Measurements from ENCODE around the gene IRF9.

The IRF9 gene

GRCh38 chr14:24186831-24187538, 25.9 kb downstream of the IRF9 start:
- H3K4me3 Mint-ChIP-seq, result peak overlapping the region; percentile 78
- H3K27ac Mint-ChIP-seq (ENCODE audit: low read depth), result peak overlapping the region; percentile 90
- peaks cover 33% of the 10 kb centered on the region for H3K4me1 Mint-ChIP-seq
- H3K9me3 Mint-ChIP-seq, result no peaks in the 10 kb centered on the region
- H3K36me3 Mint-ChIP-seq (ENCODE audit: insufficient read depth), result peaks cover 14% of the 10 kb centered on the region
- DNase-seq (ENCODE audit: low spot score in 2 of 2) (no peak), ATAC-seq (replicated peaks; ENCODE audit: extremely low read depth, poor library complexity, severe bottlenecking) (no peak)
- H3K27me3 Mint-ChIP-seq, result no peaks in the 10 kb centered on the region

- H3K27ac Mint-ChIP-seq (ENCODE audit: low read depth), result peak overlapping the region; percentile 90
- ATAC-seq (replicated peaks; ENCODE audit: extremely low read depth, poor library complexity, severe bottlenecking), result no peak
- H3K36me3 Mint-ChIP-seq (ENCODE audit: insufficient read depth), result peaks cover 16% of the 10 kb centered on the region
Observed at GRCh38 chr14:24187539-24187915, 26.5 kb downstream of the IRF9 start.

GRCh38 chr14:24188251-24189058, 27.4 kb downstream of the IRF9 start, which contains the start of gene IPO4:
TSS of gene IPO4 (minus strand) at chr14:24188816. CDS start at chr14:24188787, 29 bp downstream.
- H3K4me3 Mint-ChIP-seq, result peak within 1 kb of the TSS; percentile 78
- peak; percentile 95 for ATAC-seq (replicated peaks; ENCODE audit: extremely low read depth, poor library complexity, severe bottlenecking)
- DNase-seq (ENCODE audit: low spot score in 2 of 2), result peak; percentile 81 to 93
- peaks cover 38% of the 10 kb centered on the region for H3K4me1 Mint-ChIP-seq
- H3K9me3 Mint-ChIP-seq, result no peaks in the 10 kb centered on the region
- no peaks in the 10 kb centered on the region for H3K27me3 Mint-ChIP-seq
- peak within 1 kb of the TSS; percentile 90 for H3K27ac Mint-ChIP-seq (ENCODE audit: low read depth)
- H3K36me3 Mint-ChIP-seq (ENCODE audit: insufficient read depth), result peaks cover 13% of the 10 kb centered on the region

More at GRCh38 chr14:24187539-24187915, 26.5 kb downstream of the IRF9 start:
- peaks cover 36% of the 10 kb centered on the region for H3K4me1 Mint-ChIP-seq
- DNase-seq (ENCODE audit: low spot score in 2 of 2), result no peak
- H3K9me3 Mint-ChIP-seq, result no peaks in the 10 kb centered on the region
- no peaks in the 10 kb centered on the region for H3K27me3 Mint-ChIP-seq
- peak overlapping the region; percentile 78 for H3K4me3 Mint-ChIP-seq

GRCh38 chr14:24189059-24189375, 28.0 kb downstream of the IRF9 start:
- H3K36me3 Mint-ChIP-seq (ENCODE audit: insufficient read depth), result peaks cover 13% of the 10 kb centered on the region
- ATAC-seq (replicated peaks; ENCODE audit: extremely low read depth, poor library complexity, severe bottlenecking) (no peak), DNase-seq (ENCODE audit: low spot score in 2 of 2) (no peak)
- no peaks in the 10 kb centered on the region for H3K9me3 Mint-ChIP-seq
- peak overlapping the region; percentile 78 for H3K4me3 Mint-ChIP-seq
- no peaks in the 10 kb centered on the region for H3K27me3 Mint-ChIP-seq
- H3K4me1 Mint-ChIP-seq, result peaks cover 41% of the 10 kb centered on the region
- H3K27ac Mint-ChIP-seq (ENCODE audit: low read depth), result peak overlapping the region; percentile 90

GRCh38 chr14:24189460-24189859, 28.4 kb downstream of the IRF9 start:
- Mint-ChIP-seq H3K36me3 (ENCODE audit: insufficient read depth) (peaks cover 16% of the 10 kb centered on the region), H3K27ac (ENCODE audit: low read depth) (peak overlapping the region; percentile 90), H3K4me3 (no peak overlapping the region), H3K27me3 (no peaks in the 10 kb centered on the region), H3K4me1 (peaks cover 45% of the 10 kb centered on the region), H3K9me3 (no peaks in the 10 kb centered on the region)
- DNase-seq (ENCODE audit: low spot score in 2 of 2) (no peak), ATAC-seq (replicated peaks; ENCODE audit: extremely low read depth, poor library complexity, severe bottlenecking) (no peak)

GRCh38 chr14:24190416-24190815, 29.4 kb downstream of the IRF9 start:
- DNase-seq (ENCODE audit: low spot score in 2 of 2) (no peak), ATAC-seq (replicated peaks; ENCODE audit: extremely low read depth, poor library complexity, severe bottlenecking) (no peak)
- Mint-ChIP-seq H3K36me3 (ENCODE audit: insufficient read depth) (peaks cover 26% of the 10 kb centered on the region), H3K27ac (ENCODE audit: low read depth) (no peak overlapping the region), H3K4me1 (peaks cover 54% of the 10 kb centered on the region), H3K27me3 (no peaks in the 10 kb centered on the region), H3K9me3 (no peaks in the 10 kb centered on the region), H3K4me3 (no peak overlapping the region)

- DNase-seq (ENCODE audit: low spot score in 2 of 2) (no peak), ATAC-seq (replicated peaks; ENCODE audit: extremely low read depth, poor library complexity, severe bottlenecking) (no peak)
- Mint-ChIP-seq H3K27me3 (no peaks in the 10 kb centered on the region), H3K4me1 (peaks cover 55% of the 10 kb centered on the region), H3K4me3 (no peak overlapping the region), H3K27ac (ENCODE audit: low read depth) (peak overlapping the region; percentile 79), H3K9me3 (no peaks in the 10 kb centered on the region), H3K36me3 (ENCODE audit: insufficient read depth) (peaks cover 40% of the 10 kb centered on the region)
Observed at GRCh38 chr14:24192933-24193332, 31.9 kb downstream of the IRF9 start.

- no peaks in the 10 kb centered on the region for H3K27me3 Mint-ChIP-seq
- DNase-seq (ENCODE audit: low spot score in 2 of 2) (no peak), ATAC-seq (replicated peaks; ENCODE audit: extremely low read depth, poor library complexity, severe bottlenecking) (no peak)
- peaks cover 54% of the 10 kb centered on the region for H3K4me1 Mint-ChIP-seq
- no peaks in the 10 kb centered on the region for H3K9me3 Mint-ChIP-seq
- H3K27ac Mint-ChIP-seq (ENCODE audit: low read depth), result peak overlapping the region; percentile 98
- H3K4me3 Mint-ChIP-seq, result peak overlapping the region; percentile 89
- H3K36me3 Mint-ChIP-seq (ENCODE audit: insufficient read depth), result peaks cover 38% of the 10 kb centered on the region
Observed at GRCh38 chr14:24194186-24194872, 33.3 kb downstream of the IRF9 start.

- Mint-ChIP-seq H3K9me3 (no peaks in the 10 kb centered on the region), H3K4me1 (peaks cover 57% of the 10 kb centered on the region), H3K27ac (ENCODE audit: low read depth) (peak overlapping the region; percentile 98), H3K27me3 (no peaks in the 10 kb centered on the region), H3K4me3 (peak overlapping the region; percentile 89), H3K36me3 (ENCODE audit: insufficient read depth) (peaks cover 38% of the 10 kb centered on the region)
- DNase-seq (ENCODE audit: low spot score in 2 of 2) (no peak), ATAC-seq (replicated peaks; ENCODE audit: extremely low read depth, poor library complexity, severe bottlenecking) (no peak)
Observed at GRCh38 chr14:24194873-24195185, 33.8 kb downstream of the IRF9 start.

- Mint-ChIP-seq H3K36me3 (ENCODE audit: insufficient read depth) (peaks cover 40% of the 10 kb centered on the region), H3K4me1 (peaks cover 57% of the 10 kb centered on the region), H3K27me3 (no peaks in the 10 kb centered on the region), H3K27ac (ENCODE audit: low read depth) (peak within 1 kb of the TSS; percentile 98), H3K9me3 (no peaks in the 10 kb centered on the region), H3K4me3 (peak within 1 kb of the TSS; percentile 89)
- ATAC-seq (replicated peaks; ENCODE audit: extremely low read depth, poor library complexity, severe bottlenecking), result peak; percentile 89
- peak; percentile 85 to 93 for DNase-seq (ENCODE audit: low spot score in 2 of 2)
Observed at GRCh38 chr14:24195186-24196070, 34.4 kb downstream of the IRF9 start, which contains the start of gene TM9SF1. TSS of gene TM9SF1 (minus strand) at chr14:24195441. CDS start at chr14:24195019, 422 bp downstream.

- Mint-ChIP-seq H3K9me3 (no peaks in the 10 kb centered on the region), H3K4me1 (peaks cover 57% of the 10 kb centered on the region), H3K36me3 (ENCODE audit: insufficient read depth) (peaks cover 42% of the 10 kb centered on the region), H3K27ac (ENCODE audit: low read depth) (peak overlapping the region; percentile 98), H3K27me3 (no peaks in the 10 kb centered on the region), H3K4me3 (peak overlapping the region; percentile 89)
- ATAC-seq (replicated peaks; ENCODE audit: extremely low read depth, poor library complexity, severe bottlenecking), result no peak
- DNase-seq (ENCODE audit: low spot score in 2 of 2), result no peak
Observed at GRCh38 chr14:24196071-24197055, 35.3 kb downstream of the IRF9 start.

Measured in central memory CD8-positive, alpha-beta T cell (primary cell).